Measurements from ENCODE around the gene TMEM185B.
"Not testable (repeated sequence)": the region's sequence is repeated elsewhere in the genome, so short reads cannot be mapped to it uniquely, and the experiment has no call there.

Gene TMEM185B

GRCh38 chr2:120243211-120243610 is 20.0 kb upstream of the TMEM185B start:
- Histone ChIP-seq H3K4me1 (ENCODE audit: control insufficient read depth in 1 of 2, insufficient read depth in 2 of 2, low read length in 2 of 2) (peaks cover 43 to 45% of the 10 kb centered on the region in 2 donors), H3K27ac (ENCODE audit: low read depth, low read length) (no peak overlapping the region), H3K9ac (ENCODE audit: low read depth in 1 of 2, low read length in 2 of 2) (no peak overlapping the region), H3K4me3 (ENCODE audit: low read depth in 1 of 2, low read length in 2 of 2) (no peak overlapping the region), H3K27me3 (ENCODE audit: control insufficient read depth in 1 of 2, insufficient read depth in 2 of 2, low read length in 2 of 2) (no peaks in the 10 kb centered on the region), H3K9me3 (ENCODE audit: control insufficient read depth in 1 of 2, low read length in 2 of 2) (no peaks in the 10 kb centered on the region), H3K36me3 (ENCODE audit: control insufficient read depth in 1 of 2, insufficient read depth in 2 of 2, low read length in 2 of 2) (no peaks in the 10 kb centered on the region)

DNA sequence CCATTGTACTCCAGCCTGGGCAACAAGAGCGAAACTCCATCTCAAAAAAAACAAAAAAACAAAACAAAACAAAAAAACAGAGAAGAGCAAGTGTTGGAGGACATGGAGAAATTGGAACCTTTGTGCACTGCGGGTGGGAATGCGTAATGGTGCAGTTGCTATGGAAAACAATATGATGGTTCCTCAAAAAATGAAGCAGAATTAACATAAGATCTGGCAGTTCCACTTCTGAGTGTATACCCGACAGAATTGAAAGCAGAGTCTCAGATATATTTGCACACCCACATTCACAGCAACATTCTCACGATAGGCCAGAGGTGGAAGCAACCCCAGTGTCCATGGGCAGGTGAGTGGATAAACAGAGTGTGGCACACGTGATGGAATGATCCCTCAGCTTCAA is 18.5 kb upstream of the TMEM185B start:
- Histone ChIP-seq H3K9ac (ENCODE audit: low read depth in 1 of 2, low read length in 2 of 2) (no peak overlapping the region), H3K27ac (ENCODE audit: low read depth, low read length) (no peak overlapping the region), H3K36me3 (ENCODE audit: control insufficient read depth in 1 of 2, insufficient read depth in 2 of 2, low read length in 2 of 2) (no peaks in the 10 kb centered on the region), H3K4me3 (ENCODE audit: low read depth in 1 of 2, low read length in 2 of 2) (no peak overlapping the region), H3K4me1 (ENCODE audit: control insufficient read depth in 1 of 2, insufficient read depth in 2 of 2, low read length in 2 of 2) (peaks cover 40 to 45% of the 10 kb centered on the region in 2 donors), H3K27me3 (ENCODE audit: control insufficient read depth in 1 of 2, insufficient read depth in 2 of 2, low read length in 2 of 2) (no peaks in the 10 kb centered on the region), H3K9me3 (ENCODE audit: control insufficient read depth in 1 of 2, low read length in 2 of 2) (no peaks in the 10 kb centered on the region)

- no peaks in the 10 kb centered on the region for H3K27me3 ChIP-seq (ENCODE audit: control insufficient read depth in 1 of 2, insufficient read depth in 2 of 2, low read length in 2 of 2)
- no peak overlapping the region for H3K27ac ChIP-seq (ENCODE audit: low read depth, low read length)
- no peak overlapping the region for H3K4me3 ChIP-seq (ENCODE audit: low read depth in 1 of 2, low read length in 2 of 2)
- peaks cover 33 to 38% of the 10 kb centered on the region in 2 donors for H3K4me1 ChIP-seq (ENCODE audit: control insufficient read depth in 1 of 2, insufficient read depth in 2 of 2, low read length in 2 of 2)
- no peaks in the 10 kb centered on the region for H3K36me3 ChIP-seq (ENCODE audit: control insufficient read depth in 1 of 2, insufficient read depth in 2 of 2, low read length in 2 of 2)
- H3K9ac ChIP-seq (ENCODE audit: low read depth in 1 of 2, low read length in 2 of 2), result no peak overlapping the region
- no peaks in the 10 kb centered on the region for H3K9me3 ChIP-seq (ENCODE audit: control insufficient read depth in 1 of 2, low read length in 2 of 2)
These were observed 17.8 kb upstream of the TMEM185B start for GRCh38 chr2:120240901-120241429.

DNA sequence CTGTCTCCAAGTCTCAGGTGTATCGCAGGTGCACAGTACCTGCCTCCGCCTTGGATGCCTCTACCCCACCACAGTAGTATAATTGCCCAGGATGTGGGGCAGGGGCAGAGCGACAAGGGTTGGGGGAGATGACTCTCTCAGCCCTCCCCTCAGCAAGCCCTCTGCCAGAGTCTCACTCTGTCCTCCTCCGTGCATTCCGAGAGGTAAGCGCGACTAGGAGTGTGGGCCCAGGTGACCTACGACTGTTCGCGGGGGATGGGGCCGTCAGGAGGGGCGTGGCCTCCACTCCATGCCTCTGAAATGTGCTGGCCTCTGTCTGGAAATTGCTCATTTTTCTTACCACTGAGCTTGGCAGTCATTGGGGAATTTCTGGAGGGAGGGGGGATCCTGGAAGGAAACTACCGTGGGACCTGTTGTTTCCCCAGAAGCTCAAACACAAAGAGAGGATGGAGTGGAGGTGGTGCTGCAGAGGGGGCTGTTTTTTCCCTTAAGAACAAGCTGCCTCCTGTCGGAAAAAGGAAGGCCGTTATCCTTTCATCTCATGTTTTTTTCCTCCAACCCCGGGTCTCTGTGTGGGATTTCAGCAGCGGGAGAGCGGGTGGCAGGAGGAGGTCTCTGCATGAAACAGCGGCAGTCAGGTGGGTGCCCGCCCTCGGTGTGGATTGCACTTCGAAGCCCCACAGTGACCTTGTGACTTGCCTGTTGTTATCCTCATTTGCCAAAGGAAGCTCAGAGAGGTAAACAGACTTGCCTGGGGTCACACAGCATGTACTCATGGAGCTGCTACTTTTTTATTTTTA is 16.5 kb upstream of the TMEM185B start:
- H3K36me3 ChIP-seq (ENCODE audit: control insufficient read depth in 1 of 2, insufficient read depth in 2 of 2, low read length in 2 of 2), result no peaks in the 10 kb centered on the region
- peak overlapping the region; percentile 57 to 65 for H3K9ac ChIP-seq (ENCODE audit: low read depth in 1 of 2, low read length in 2 of 2)
- peaks cover 22 to 25% of the 10 kb centered on the region in 2 donors for H3K4me1 ChIP-seq (ENCODE audit: control insufficient read depth in 1 of 2, insufficient read depth in 2 of 2, low read length in 2 of 2)
- peak overlapping the region; percentile 86 for H3K27ac ChIP-seq (ENCODE audit: low read depth, low read length)
- H3K4me3 ChIP-seq (ENCODE audit: low read depth in 1 of 2, low read length in 2 of 2), result peak overlapping the region in 1 of 2 donors; percentile 48
- no peaks in the 10 kb centered on the region for H3K9me3 ChIP-seq (ENCODE audit: control insufficient read depth in 1 of 2, low read length in 2 of 2)
- no peaks in the 10 kb centered on the region for H3K27me3 ChIP-seq (ENCODE audit: control insufficient read depth in 1 of 2, insufficient read depth in 2 of 2, low read length in 2 of 2)

DNA sequence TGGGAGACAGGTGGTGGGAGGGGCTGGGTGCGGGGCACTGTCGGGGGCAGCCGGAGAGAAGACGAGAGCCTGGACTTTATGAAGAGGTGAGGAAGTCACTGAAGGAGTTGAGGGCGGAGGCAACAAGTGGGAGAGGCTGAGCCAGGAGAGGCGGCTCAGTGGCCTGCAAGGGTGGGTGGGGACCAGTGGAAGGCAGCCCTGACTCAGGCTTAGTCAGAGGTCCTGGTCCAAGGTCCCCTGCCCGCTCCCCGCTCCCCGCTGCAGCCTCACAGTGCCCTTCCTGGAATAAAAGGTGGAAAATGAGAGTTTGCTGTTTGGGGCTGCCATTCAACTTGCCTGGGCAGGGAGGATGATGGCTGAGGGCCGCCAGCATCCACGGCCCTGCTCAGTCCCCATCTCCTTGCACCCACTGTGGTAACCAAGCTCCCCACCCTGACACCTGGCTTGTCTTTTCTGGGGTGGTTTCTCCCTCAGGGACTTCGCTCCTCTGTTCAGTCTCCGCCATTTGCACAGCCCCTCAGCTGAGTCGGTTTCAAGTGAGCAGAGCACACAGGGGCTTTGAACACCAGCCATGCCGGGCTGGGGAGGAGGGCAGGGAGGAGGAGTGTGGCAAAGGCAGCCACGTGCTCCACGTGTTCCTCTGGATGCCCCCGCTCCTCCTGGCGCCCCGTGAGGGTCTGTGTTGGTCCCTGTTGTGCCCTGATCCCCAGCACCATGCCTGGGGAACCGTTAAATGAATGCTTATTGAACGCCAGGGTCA is 15.7 kb upstream of the TMEM185B start:
- Histone ChIP-seq H3K4me1 (ENCODE audit: control insufficient read depth in 1 of 2, insufficient read depth in 2 of 2, low read length in 2 of 2) (peaks cover 19 to 22% of the 10 kb centered on the region in 2 donors), H3K4me3 (ENCODE audit: low read depth in 1 of 2, low read length in 2 of 2) (peak overlapping the region in 1 of 2 donors; percentile 48), H3K36me3 (ENCODE audit: control insufficient read depth in 1 of 2, insufficient read depth in 2 of 2, low read length in 2 of 2) (no peaks in the 10 kb centered on the region), H3K27me3 (ENCODE audit: control insufficient read depth in 1 of 2, insufficient read depth in 2 of 2, low read length in 2 of 2) (no peaks in the 10 kb centered on the region), H3K9ac (ENCODE audit: low read depth in 1 of 2, low read length in 2 of 2) (peak overlapping the region; percentile 57 to 65), H3K27ac (ENCODE audit: low read depth, low read length) (peak overlapping the region; percentile 86), H3K9me3 (ENCODE audit: control insufficient read depth in 1 of 2, low read length in 2 of 2) (no peaks in the 10 kb centered on the region)

DNA sequence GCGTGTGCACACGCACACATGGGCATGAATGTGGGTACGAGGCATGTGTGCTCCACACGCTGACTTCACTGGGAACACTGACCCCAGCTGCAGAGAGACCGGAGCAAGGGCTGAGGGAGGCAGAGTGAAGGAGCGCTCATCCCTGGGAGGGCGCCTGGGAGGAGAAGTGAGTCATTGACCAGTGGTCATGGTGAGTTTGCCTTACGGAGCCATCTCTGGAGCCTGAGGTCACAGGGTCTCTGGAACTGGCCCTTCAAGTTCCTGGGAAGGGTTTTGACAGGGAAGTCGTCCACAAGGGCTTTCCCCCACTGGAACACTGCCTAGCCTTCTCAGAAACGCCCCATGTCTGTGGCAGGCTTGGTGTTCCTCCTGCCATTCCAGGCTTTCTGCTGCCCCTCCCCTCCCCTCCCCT is 14.3 kb upstream of the TMEM185B start:
- Histone ChIP-seq H3K27ac (ENCODE audit: low read depth, low read length) (no peak overlapping the region), H3K4me1 (ENCODE audit: control insufficient read depth in 1 of 2, insufficient read depth in 2 of 2, low read length in 2 of 2) (peaks cover 20 to 24% of the 10 kb centered on the region in 2 donors), H3K9me3 (ENCODE audit: control insufficient read depth in 1 of 2, low read length in 2 of 2) (no peaks in the 10 kb centered on the region)

DNA sequence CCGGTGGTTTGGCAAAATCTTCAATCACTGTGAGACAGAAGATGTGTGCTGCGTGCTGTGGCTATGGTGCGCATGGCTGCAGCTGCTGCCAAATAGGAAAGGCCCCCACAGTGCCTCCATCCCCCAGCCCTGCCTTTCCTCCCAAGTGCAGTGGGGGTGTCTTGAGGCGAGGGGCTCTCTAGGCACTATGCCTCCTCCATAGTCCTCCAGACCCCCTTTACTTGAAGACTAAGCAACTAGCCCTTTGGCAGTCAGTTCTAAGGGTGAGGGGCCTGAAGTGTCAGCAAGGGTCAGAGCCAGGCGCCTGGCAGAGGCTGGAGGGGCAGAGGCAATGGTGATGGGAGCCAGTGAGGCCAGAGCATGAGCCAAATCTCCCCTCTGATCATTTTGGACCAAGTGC is 13.6 kb upstream of the TMEM185B start:
- Histone ChIP-seq H3K27ac (ENCODE audit: low read depth, low read length) (no peak overlapping the region), H3K4me3 (ENCODE audit: low read depth in 1 of 2, low read length in 2 of 2) (no peak overlapping the region), H3K4me1 (ENCODE audit: control insufficient read depth in 1 of 2, insufficient read depth in 2 of 2, low read length in 2 of 2) (peaks cover 23 to 28% of the 10 kb centered on the region in 2 donors), H3K36me3 (ENCODE audit: control insufficient read depth in 1 of 2, insufficient read depth in 2 of 2, low read length in 2 of 2) (no peaks in the 10 kb centered on the region), H3K27me3 (ENCODE audit: control insufficient read depth in 1 of 2, insufficient read depth in 2 of 2, low read length in 2 of 2) (no peaks in the 10 kb centered on the region), H3K9me3 (ENCODE audit: control insufficient read depth in 1 of 2, low read length in 2 of 2) (no peaks in the 10 kb centered on the region), H3K9ac (ENCODE audit: low read depth in 1 of 2, low read length in 2 of 2) (no peak overlapping the region)

More for the DNA sequence above, 14.3 kb upstream of the TMEM185B start:
- H3K4me3 ChIP-seq (ENCODE audit: low read depth in 1 of 2, low read length in 2 of 2), result no peak overlapping the region
- H3K27me3 ChIP-seq (ENCODE audit: control insufficient read depth in 1 of 2, insufficient read depth in 2 of 2, low read length in 2 of 2), result no peaks in the 10 kb centered on the region
- no peak overlapping the region for H3K9ac ChIP-seq (ENCODE audit: low read depth in 1 of 2, low read length in 2 of 2)
- no peaks in the 10 kb centered on the region for H3K36me3 ChIP-seq (ENCODE audit: control insufficient read depth in 1 of 2, insufficient read depth in 2 of 2, low read length in 2 of 2)

DNA sequence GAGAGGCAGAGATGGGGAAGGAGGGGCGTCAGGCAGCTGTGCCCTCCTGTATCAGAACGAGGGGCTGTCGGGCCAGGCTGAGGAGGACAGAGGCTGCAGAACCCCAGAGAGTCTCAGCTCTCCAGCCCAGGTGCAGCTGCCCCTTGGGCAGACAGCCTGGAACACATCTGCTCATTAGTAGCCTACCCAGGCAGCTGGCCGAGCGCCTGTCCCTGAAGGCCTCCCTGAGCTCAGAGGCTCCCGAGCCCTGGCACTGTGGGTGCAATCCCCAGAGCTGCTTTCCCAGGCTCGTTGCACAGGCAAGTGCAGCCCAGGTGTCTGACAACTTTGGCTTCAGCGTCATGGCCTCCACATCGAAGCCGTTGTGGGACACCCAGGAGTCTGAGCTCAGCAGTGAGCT is 13.1 kb upstream of the TMEM185B start:
- Histone ChIP-seq H3K27ac (ENCODE audit: low read depth, low read length) (no peak overlapping the region), H3K9ac (ENCODE audit: low read depth in 1 of 2, low read length in 2 of 2) (no peak overlapping the region), H3K27me3 (ENCODE audit: control insufficient read depth in 1 of 2, insufficient read depth in 2 of 2, low read length in 2 of 2) (no peaks in the 10 kb centered on the region), H3K4me1 (ENCODE audit: control insufficient read depth in 1 of 2, insufficient read depth in 2 of 2, low read length in 2 of 2) (peaks cover 27 to 32% of the 10 kb centered on the region in 2 donors), H3K9me3 (ENCODE audit: control insufficient read depth in 1 of 2, low read length in 2 of 2) (no peaks in the 10 kb centered on the region), H3K4me3 (ENCODE audit: low read depth in 1 of 2, low read length in 2 of 2) (no peak overlapping the region), H3K36me3 (ENCODE audit: control insufficient read depth in 1 of 2, insufficient read depth in 2 of 2, low read length in 2 of 2) (no peaks in the 10 kb centered on the region)

DNA sequence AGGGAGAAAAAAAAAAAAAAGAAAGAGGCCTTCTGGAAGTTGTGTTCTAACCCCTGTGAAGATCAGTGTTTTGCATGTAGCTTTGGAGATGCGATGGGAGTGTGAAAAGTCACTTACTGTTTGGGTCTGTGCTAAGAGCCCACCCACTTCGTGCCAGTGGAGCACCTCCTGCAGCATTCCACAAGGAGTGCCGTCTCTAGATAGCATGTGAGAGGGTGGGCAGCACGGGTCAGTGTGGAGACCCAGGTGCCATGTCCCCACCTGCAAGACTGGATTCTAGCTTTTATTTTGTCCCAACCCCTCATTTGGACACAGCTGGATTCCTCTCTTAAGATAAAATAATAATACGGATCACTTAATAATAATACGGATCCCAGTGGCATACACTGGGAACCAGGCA is 12.5 kb upstream of the TMEM185B start:
- Histone ChIP-seq H3K4me3 (ENCODE audit: low read depth in 1 of 2, low read length in 2 of 2) (no peak overlapping the region), H3K27ac (ENCODE audit: low read depth, low read length) (no peak overlapping the region), H3K27me3 (ENCODE audit: control insufficient read depth in 1 of 2, insufficient read depth in 2 of 2, low read length in 2 of 2) (no peaks in the 10 kb centered on the region)

GRCh38 chr2:120235158-120235557 is 12.0 kb upstream of the TMEM185B start:
- not testable (repeated sequence) for H3K4me3 ChIP-seq (ENCODE audit: low read depth in 1 of 2, low read length in 2 of 2); H3K36me3 ChIP-seq (ENCODE audit: control insufficient read depth in 1 of 2, insufficient read depth in 2 of 2, low read length in 2 of 2); H3K9me3 ChIP-seq (ENCODE audit: control insufficient read depth in 1 of 2, low read length in 2 of 2); H3K9ac ChIP-seq (ENCODE audit: low read depth in 1 of 2, low read length in 2 of 2); H3K27ac ChIP-seq (ENCODE audit: low read depth, low read length); H3K27me3 ChIP-seq (ENCODE audit: control insufficient read depth in 1 of 2, insufficient read depth in 2 of 2, low read length in 2 of 2)
- peaks cover 36 to 42% of the 10 kb centered on the region in 2 donors for H3K4me1 ChIP-seq (ENCODE audit: control insufficient read depth in 1 of 2, insufficient read depth in 2 of 2, low read length in 2 of 2)

More for the DNA sequence above, 12.5 kb upstream of the TMEM185B start:
- no peak overlapping the region for H3K9ac ChIP-seq (ENCODE audit: low read depth in 1 of 2, low read length in 2 of 2)
- H3K9me3 ChIP-seq (ENCODE audit: control insufficient read depth in 1 of 2, low read length in 2 of 2), result no peaks in the 10 kb centered on the region
- peaks cover 33 to 38% of the 10 kb centered on the region in 2 donors for H3K4me1 ChIP-seq (ENCODE audit: control insufficient read depth in 1 of 2, insufficient read depth in 2 of 2, low read length in 2 of 2)
- no peaks in the 10 kb centered on the region for H3K36me3 ChIP-seq (ENCODE audit: control insufficient read depth in 1 of 2, insufficient read depth in 2 of 2, low read length in 2 of 2)

Data from duodenal mucosa (tissue), 2 donors.